Measurements from ENCODE around the gene MAPKAP1. TPM values are rescaled to one million over a fixed set of nuclear protein-coding genes. Genes with fewer than 3 reads are reported as not detected.

MAPKAP1 gene
- total and polyA plus RNA-seq, 3 experiments from 2014 or later: 64.7 to 119 (median 111) TPM

DNA sequence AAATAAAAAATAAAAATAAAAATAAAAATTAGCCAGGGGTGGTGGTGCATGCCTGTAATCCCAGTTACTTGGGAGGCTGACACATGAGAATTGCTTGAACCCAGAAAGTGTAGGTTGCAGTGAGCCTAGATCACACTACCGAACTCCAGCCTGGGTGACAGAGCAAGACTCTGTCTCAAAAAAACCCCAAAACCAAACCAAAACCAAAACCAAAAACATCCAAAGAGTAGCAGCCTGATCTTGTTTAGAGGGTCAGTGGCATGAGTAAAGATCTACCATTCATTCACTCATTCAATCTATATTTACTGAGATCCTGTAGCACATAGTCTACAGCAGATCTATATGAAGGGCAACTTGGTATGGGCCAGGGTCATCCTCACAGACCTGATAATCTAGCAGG lies 202.4 kb downstream of the MAPKAP1 start:
- ChIA-PET CTCF (no interaction called here), POLR2A (no interaction called here)
- no peak overlapping the region for H3K27ac ChIP-seq (ENCODE audit: low read depth, low read length)
- Mint-ChIP-seq H3K27me3 (peaks cover 0 to 2% of the 10 kb centered on the region in 2 donors), H3K4me1 (peaks cover 0 to 4% (median 2%) of the 10 kb centered on the region in 3 donors), H3K4me3 (no peak overlapping the region), H3K36me3 (peaks cover 16 to 48% (median 32%) of the 10 kb centered on the region in 3 donors), H3K27ac (no peak overlapping the region), H3K9me3 (no peaks in the 10 kb centered on the region)
- H3K4me3 ChIP-seq (ENCODE audit: low read length): no peak overlapping the region
- no peak for DNase-seq
- H3K36me3 ChIP-seq (ENCODE audit: insufficient read depth, low read length): peaks cover 4% of the 10 kb centered on the region
- no peaks in the 10 kb centered on the region for H3K9me3 ChIP-seq (ENCODE audit: low read length)
- no peaks in the 10 kb centered on the region for H3K27me3 ChIP-seq (ENCODE audit: insufficient read depth, low read length, poor library complexity, severe bottlenecking)
- H3K4me1 ChIP-seq (ENCODE audit: insufficient read depth, low read length): no peaks in the 10 kb centered on the region

DNA sequence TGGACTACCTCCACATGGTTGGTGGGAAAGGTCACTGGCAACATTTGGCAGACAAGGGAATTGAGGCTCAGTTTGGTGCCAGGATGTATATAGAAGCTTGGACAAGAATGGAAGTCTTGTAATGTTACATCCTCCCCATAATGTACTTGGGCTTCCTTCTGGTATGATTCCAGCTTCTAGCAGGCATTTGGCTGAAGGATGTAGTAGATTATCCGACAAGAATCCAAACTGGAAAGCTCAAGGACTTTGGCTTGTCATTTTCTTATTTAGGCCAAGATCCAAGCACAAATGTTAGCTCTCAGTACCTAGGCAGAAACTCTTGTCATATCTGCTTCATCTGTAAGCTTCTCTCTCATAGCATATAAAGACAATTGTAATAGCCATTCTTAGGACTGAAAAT lies 209.1 kb downstream of the MAPKAP1 start:
- no peaks in the 10 kb centered on the region for H3K9me3 ChIP-seq (ENCODE audit: low read length)
- Mint-ChIP-seq H3K4me1 (no peaks in the 10 kb centered on the region), H3K9me3 (no peaks in the 10 kb centered on the region), H3K36me3 (peaks cover 18 to 30% (median 19%) of the 10 kb centered on the region in 3 donors), H3K27ac (no peak overlapping the region), H3K4me3 (no peak overlapping the region), H3K27me3 (no peaks in the 10 kb centered on the region)
- no peak for DNase-seq
- H3K4me3 ChIP-seq (ENCODE audit: low read length): no peak overlapping the region
- CTCF ChIA-PET: no interaction called here
- POLR2A ChIA-PET: no interaction called here
- H3K27me3 ChIP-seq (ENCODE audit: insufficient read depth, low read length, poor library complexity, severe bottlenecking): no peaks in the 10 kb centered on the region
- no peaks in the 10 kb centered on the region for H3K4me1 ChIP-seq (ENCODE audit: insufficient read depth, low read length)
- no peak overlapping the region for H3K27ac ChIP-seq (ENCODE audit: low read depth, low read length)
- no peaks in the 10 kb centered on the region for H3K36me3 ChIP-seq (ENCODE audit: insufficient read depth, low read length)

DNA sequence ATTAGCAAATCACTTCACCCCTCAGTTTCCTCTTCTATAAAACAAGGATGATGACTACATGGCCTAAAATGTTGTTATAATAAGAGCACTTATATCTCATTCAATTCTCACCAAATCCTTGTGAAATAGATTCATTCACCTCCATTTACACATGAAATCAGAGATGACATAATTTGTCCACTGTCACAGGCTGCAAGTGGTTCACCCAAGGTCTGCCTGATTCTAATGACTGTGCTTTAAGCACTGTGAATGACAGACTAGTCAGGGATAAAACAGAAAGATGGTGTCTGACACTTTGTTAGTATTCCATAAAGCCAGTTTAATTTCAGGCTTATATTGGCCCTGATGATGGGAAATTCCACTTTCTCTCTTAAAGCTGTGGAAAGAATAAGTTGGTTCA lies 209.5 kb downstream of the MAPKAP1 start:
- Mint-ChIP-seq H3K27ac (no peak overlapping the region), H3K36me3 (peaks cover 14 to 29% (median 20%) of the 10 kb centered on the region in 3 donors), H3K27me3 (no peaks in the 10 kb centered on the region), H3K9me3 (no peaks in the 10 kb centered on the region), H3K4me1 (no peaks in the 10 kb centered on the region), H3K4me3 (no peak overlapping the region)
- CTCF ChIA-PET: no interaction called here
- H3K36me3 ChIP-seq (ENCODE audit: insufficient read depth, low read length): no peaks in the 10 kb centered on the region
- no peak for DNase-seq
- H3K27me3 ChIP-seq (ENCODE audit: insufficient read depth, low read length, poor library complexity, severe bottlenecking): no peaks in the 10 kb centered on the region
- no peaks in the 10 kb centered on the region for H3K4me1 ChIP-seq (ENCODE audit: insufficient read depth, low read length)
- H3K4me3 ChIP-seq (ENCODE audit: low read length): no peak overlapping the region
- H3K27ac ChIP-seq (ENCODE audit: low read depth, low read length): no peak overlapping the region
- POLR2A ChIA-PET: no interaction called here
- no peaks in the 10 kb centered on the region for H3K9me3 ChIP-seq (ENCODE audit: low read length)

DNA sequence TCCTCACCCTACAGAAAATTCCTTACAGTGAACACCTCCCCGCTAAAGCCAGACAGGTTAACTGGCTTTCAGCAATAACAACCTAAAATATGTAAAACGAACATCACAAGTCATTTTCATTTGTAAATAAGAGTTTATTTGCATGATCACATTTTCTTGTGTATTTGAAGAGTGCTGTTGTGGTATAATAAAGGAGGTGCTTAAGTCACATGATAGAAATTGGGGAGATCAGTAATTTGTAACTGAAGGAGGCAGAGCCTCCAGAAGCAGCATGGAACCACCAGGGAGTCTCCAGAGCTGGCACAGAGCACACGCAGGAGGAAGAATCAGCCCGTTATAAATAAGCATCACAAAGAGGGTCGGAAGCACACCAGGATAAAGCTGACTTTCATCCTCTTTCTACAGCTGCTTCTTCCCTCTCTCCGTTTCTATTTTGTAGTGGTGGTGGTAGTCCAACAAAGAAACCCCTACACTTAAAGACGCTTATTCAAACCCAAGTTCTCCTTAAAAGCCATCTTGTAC lies 210.6 kb downstream of the MAPKAP1 start:
- H3K36me3 Mint-ChIP-seq: peaks cover 7 to 25% (median 20%) of the 10 kb centered on the region in 3 donors

DNA sequence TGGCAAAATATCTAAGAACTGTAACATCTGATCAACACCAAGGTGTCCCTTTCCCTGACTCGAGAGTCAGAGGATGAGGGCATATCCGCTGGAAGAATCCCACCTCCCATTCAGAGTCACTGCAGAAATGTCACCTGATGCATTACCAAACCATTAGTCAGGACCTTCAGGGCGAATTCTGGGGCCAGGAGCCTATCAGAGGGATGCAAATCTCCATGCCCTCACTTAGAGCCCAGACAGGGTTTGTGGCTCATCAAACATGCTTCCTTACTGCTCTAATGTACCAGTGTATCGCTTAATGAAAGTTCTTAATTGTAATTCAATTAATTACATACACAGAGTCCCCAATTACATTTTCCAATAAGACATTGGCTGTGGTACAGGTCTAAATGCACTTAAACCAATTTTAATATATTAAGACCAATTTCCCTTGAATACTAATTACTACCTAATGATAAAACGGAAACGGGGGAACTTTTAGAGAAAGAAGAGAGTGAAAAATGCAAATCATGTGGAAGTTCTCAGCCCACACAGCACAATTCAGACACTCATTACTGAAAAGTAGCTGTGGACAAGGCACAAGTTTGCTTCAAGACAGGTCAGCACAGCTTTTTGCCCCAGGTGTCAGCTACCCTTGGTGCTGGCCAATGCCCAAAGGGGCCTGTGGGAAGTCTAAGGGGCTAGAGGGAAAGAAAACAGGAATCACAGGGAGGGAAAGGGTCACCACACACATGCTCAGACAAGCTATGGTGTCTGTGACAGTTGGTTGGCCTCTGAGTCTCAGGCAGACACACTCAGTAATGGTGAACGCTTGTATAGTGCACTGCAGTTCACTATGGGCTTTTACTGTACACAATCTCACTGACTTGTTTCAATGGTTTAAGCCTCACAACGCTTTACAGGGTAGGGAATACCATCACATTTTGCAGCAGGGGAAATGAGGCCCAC lies 211.6 kb downstream of the MAPKAP1 start:
- H3K27ac ChIP-seq (ENCODE audit: low read depth, low read length): no peak overlapping the region
- peaks cover 0 to 17% (median 14%) of the 10 kb centered on the region in 3 donors for H3K36me3 Mint-ChIP-seq
- DNase-seq: no peak
- H3K27ac Mint-ChIP-seq: peak overlapping the region in 1 of 8 donors; percentile 27
- H3K4me1 Mint-ChIP-seq: no peaks in the 10 kb centered on the region
- POLR2A ChIA-PET: no interaction called here
- H3K9me3 Mint-ChIP-seq: no peaks in the 10 kb centered on the region
- H3K27me3 Mint-ChIP-seq: no peaks in the 10 kb centered on the region
- no peaks in the 10 kb centered on the region for H3K9me3 ChIP-seq (ENCODE audit: low read length)
- CTCF ChIA-PET: no interaction called here
- no peak overlapping the region for H3K4me3 Mint-ChIP-seq
- H3K4me3 ChIP-seq (ENCODE audit: low read length): no peak overlapping the region
- H3K4me1 ChIP-seq (ENCODE audit: insufficient read depth, low read length): no peaks in the 10 kb centered on the region
- no peaks in the 10 kb centered on the region for H3K27me3 ChIP-seq (ENCODE audit: insufficient read depth, low read length, poor library complexity, severe bottlenecking)
- no peaks in the 10 kb centered on the region for H3K36me3 ChIP-seq (ENCODE audit: insufficient read depth, low read length)

More for the DNA sequence above, 210.6 kb downstream of the MAPKAP1 start:
- no peaks in the 10 kb centered on the region for H3K36me3 ChIP-seq (ENCODE audit: insufficient read depth, low read length)
- ChIA-PET CTCF (no interaction called here), POLR2A (no interaction called here)
- Mint-ChIP-seq H3K27ac (peak overlapping the region in 1 of 8 donors; percentile 12), H3K27me3 (no peaks in the 10 kb centered on the region), H3K9me3 (no peaks in the 10 kb centered on the region), H3K4me1 (no peaks in the 10 kb centered on the region), H3K4me3 (no peak overlapping the region)
- no peak overlapping the region for H3K4me3 ChIP-seq (ENCODE audit: low read length)
- no peak for DNase-seq
- no peak overlapping the region for H3K27ac ChIP-seq (ENCODE audit: low read depth, low read length)
- H3K9me3 ChIP-seq (ENCODE audit: low read length): no peaks in the 10 kb centered on the region
- no peaks in the 10 kb centered on the region for H3K27me3 ChIP-seq (ENCODE audit: insufficient read depth, low read length, poor library complexity, severe bottlenecking)
- no peaks in the 10 kb centered on the region for H3K4me1 ChIP-seq (ENCODE audit: insufficient read depth, low read length)

DNA sequence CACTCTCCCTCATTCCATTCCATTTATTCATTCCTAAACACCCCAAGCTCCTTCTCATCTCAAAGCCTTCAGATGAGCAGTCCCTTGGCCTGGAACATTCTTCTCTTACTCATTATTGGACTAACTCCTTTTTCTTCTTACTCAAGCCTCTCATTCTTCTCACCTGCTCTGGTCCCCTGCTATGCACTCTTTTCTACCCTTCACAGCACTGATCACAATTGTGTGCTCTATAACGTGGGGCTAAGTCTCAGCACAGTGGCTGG lies 212.4 kb downstream of the MAPKAP1 start:
- DNase-seq: no peak
- H3K36me3 Mint-ChIP-seq: peaks cover 0 to 16% (median 14%) of the 10 kb centered on the region in 3 donors
- Histone ChIP-seq H3K27me3 (ENCODE audit: insufficient read depth, low read length, poor library complexity, severe bottlenecking) (no peaks in the 10 kb centered on the region), H3K36me3 (ENCODE audit: insufficient read depth, low read length) (no peaks in the 10 kb centered on the region), H3K9me3 (ENCODE audit: low read length) (no peaks in the 10 kb centered on the region), H3K27ac (ENCODE audit: low read depth, low read length) (no peak overlapping the region), H3K4me1 (ENCODE audit: insufficient read depth, low read length) (no peaks in the 10 kb centered on the region), H3K4me3 (ENCODE audit: low read length) (no peak overlapping the region)
- POLR2A ChIA-PET: no interaction called here
- no peak overlapping the region for H3K4me3 Mint-ChIP-seq
- no peaks in the 10 kb centered on the region for H3K27me3 Mint-ChIP-seq
- H3K27ac Mint-ChIP-seq: peak overlapping the region in 1 of 8 donors; percentile 24
- CTCF ChIA-PET: no interaction called here
- H3K4me1 Mint-ChIP-seq: peaks cover 0 to 2% (median 0%) of the 10 kb centered on the region in 3 donors
- no peaks in the 10 kb centered on the region for H3K9me3 Mint-ChIP-seq

DNA sequence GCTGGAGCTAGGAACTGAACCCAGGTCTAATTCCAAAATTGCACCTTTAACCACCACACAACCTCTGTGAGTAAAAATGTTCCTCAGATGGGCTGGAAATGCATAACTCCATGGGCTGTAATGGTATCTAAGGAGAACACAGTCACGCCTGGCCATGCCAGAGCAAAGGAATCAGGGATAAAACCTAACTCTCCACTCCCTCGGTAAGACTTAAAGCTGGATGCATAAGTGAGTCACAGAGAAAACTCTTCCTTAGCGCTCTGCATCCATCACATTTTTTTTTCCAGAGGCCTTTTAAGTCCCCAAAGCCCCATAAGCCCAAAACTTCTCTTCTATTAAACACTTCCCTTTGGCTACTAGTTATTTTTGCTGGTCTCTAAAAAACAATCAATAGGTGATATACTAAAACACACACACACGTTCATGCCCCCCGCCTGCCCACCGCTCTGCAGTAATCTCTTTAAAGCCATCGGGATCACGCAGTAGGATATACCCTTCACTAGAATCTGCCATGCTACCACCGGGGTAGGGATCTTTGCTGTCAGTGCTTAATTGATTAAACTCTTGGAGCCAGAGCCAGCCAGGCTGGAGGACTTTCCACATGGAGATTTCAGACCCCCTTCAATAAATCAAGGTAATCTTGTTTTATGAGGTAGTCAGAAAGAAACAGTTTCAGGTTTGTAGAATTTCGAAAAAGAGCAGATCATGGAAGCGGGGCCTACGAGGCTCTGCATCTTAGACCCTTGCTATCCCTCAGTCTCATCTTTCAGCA lies 212.9 kb downstream of the MAPKAP1 start:
- peak overlapping the region in 1 of 8 donors; percentile 4 for H3K27ac Mint-ChIP-seq
- H3K9me3 Mint-ChIP-seq: no peaks in the 10 kb centered on the region
- Histone ChIP-seq H3K4me3 (ENCODE audit: low read length) (no peak overlapping the region), H3K36me3 (ENCODE audit: insufficient read depth, low read length) (no peaks in the 10 kb centered on the region), H3K9me3 (ENCODE audit: low read length) (no peaks in the 10 kb centered on the region), H3K27me3 (ENCODE audit: insufficient read depth, low read length, poor library complexity, severe bottlenecking) (no peaks in the 10 kb centered on the region), H3K27ac (ENCODE audit: low read depth, low read length) (no peak overlapping the region), H3K4me1 (ENCODE audit: insufficient read depth, low read length) (no peaks in the 10 kb centered on the region)
- CTCF ChIA-PET: no interaction called here
- H3K36me3 Mint-ChIP-seq: peaks cover 0 to 18% (median 17%) of the 10 kb centered on the region in 3 donors
- H3K27me3 Mint-ChIP-seq: no peaks in the 10 kb centered on the region
- POLR2A ChIA-PET: no interaction called here
- H3K4me1 Mint-ChIP-seq: peaks cover 0 to 6% (median 0%) of the 10 kb centered on the region in 3 donors
- no peak for DNase-seq
- no peak overlapping the region for H3K4me3 Mint-ChIP-seq

DNA sequence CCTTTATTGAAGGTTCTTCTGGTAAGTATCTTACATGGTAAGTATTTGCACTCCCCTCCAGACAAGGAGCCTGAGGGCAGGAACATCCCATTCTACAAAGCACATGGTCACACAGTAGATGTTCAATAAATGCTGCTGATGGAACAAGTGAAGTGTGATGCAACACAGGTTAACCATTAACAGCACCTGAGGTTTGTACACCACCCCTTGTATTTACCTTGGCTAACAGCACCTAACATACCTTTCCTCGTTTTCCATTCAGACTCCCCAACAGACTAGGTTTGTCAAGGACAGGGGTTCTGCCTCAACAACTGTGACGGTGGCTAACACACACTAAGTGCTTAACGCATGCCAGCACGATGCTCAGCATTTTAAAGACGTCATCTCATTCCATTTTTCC lies 213.6 kb downstream of the MAPKAP1 start:
- Mint-ChIP-seq H3K27ac (no peak overlapping the region), H3K9me3 (no peaks in the 10 kb centered on the region), H3K27me3 (no peaks in the 10 kb centered on the region), H3K36me3 (peaks cover 0 to 16% (median 15%) of the 10 kb centered on the region in 3 donors), H3K4me3 (no peak overlapping the region), H3K4me1 (peaks cover 0 to 6% (median 0%) of the 10 kb centered on the region in 3 donors)
- Histone ChIP-seq H3K4me3 (ENCODE audit: low read length) (no peak overlapping the region), H3K27ac (ENCODE audit: low read depth, low read length) (no peak overlapping the region), H3K36me3 (ENCODE audit: insufficient read depth, low read length) (no peaks in the 10 kb centered on the region), H3K4me1 (ENCODE audit: insufficient read depth, low read length) (no peaks in the 10 kb centered on the region), H3K9me3 (ENCODE audit: low read length) (no peaks in the 10 kb centered on the region), H3K27me3 (ENCODE audit: insufficient read depth, low read length, poor library complexity, severe bottlenecking) (no peaks in the 10 kb centered on the region)
- ChIA-PET POLR2A (no interaction called here), CTCF (no interaction called here)
- DNase-seq: no peak

Measured in CD8-positive, alpha-beta memory T cell (primary cell).